ENCODE results near the gene MAD1L1. TPM values are rescaled to one million over a fixed set of nuclear protein-coding genes. Genes with fewer than 3 reads are reported as not detected.

MAD1L1 gene
- total RNA-seq, 1 donor from 2014 or later = 48.4 TPM

DNA sequence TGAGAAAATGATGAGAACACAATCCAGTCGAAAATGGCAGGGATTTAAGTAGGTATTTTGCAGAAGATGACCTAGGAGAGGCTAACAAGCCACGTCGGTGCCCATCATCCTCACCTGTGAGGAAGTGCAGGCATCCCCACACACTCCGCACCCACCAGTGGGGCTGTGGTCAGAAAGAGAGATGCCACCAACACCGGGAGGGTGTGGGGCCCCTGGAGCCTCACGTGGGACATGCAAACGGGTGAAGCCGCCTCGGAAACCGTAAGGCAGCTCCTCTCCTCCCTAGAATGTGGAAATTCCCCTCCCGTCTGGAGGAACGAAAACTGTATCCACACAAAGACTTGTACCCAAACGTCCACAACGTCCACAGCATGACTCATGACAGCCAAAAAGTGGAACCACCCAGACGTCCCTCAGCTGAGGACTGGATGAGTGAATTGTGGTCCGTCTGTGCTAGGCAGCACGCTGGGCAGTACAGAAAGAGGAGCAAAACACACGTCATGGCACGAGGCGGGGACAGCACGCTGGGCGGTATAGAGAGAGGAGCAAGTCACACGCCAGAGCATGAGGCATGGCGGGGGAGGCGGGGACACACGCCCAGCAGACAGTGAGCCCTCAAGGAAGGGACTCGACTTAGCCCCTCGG, 316.7 kb downstream of the MAD1L1 start:
- peak; percentile 84 for DNase-seq
- Histone ChIP-seq H3K36me3 (no peaks in the 10 kb centered on the region), H3K9me3 (no peaks in the 10 kb centered on the region), H3K27ac (no peak overlapping the region), H3K4me3 (no peak overlapping the region), H3K27me3 (no peaks in the 10 kb centered on the region), H3K4me1 (peaks cover 21% of the 10 kb centered on the region)
- peak; percentile 73 for ATAC-seq
- TF ChIP-seq, protein P1, sequence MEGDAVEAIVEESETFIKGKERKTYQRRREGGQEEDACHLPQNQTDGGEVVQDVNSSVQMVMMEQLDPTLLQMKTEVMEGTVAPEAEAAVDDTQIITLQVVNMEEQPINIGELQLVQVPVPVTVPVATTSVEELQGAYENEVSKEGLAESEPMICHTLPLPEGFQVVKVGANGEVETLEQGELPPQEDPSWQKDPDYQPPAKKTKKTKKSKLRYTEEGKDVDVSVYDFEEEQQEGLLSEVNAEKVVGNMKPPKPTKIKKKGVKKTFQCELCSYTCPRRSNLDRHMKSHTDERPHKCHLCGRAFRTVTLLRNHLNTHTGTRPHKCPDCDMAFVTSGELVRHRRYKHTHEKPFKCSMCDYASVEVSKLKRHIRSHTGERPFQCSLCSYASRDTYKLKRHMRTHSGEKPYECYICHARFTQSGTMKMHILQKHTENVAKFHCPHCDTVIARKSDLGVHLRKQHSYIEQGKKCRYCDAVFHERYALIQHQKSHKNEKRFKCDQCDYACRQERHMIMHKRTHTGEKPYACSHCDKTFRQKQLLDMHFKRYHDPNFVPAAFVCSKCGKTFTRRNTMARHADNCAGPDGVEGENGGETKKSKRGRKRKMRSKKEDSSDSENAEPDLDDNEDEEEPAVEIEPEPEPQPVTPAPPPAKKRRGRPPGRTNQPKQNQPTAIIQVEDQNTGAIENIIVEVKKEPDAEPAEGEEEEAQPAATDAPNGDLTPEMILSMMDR (IDR thresholded peaks at IDR 0.05) = no peak
- intact Hi-C loops (cut with DNase I) = no loop called here

DNA sequence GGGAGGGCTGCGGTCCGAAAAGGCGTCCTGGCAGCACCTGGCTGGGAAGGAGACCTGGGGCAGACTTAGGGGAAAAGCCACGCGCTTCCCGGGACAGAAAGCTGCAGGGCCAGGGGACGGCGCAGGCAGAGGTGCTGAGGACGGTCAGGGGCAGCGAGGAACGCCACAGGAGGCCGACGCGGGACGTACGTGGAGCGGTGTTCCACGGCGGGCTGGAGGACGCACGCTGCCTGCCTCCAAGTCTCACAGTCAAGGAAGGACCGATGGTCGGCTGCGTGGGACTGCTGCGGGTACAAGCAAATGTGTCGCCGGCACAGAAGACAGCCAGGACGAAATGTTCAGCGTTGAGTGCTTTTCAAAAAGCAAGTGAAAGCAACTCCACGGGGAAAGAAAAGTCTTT, 317.4 kb downstream of the MAD1L1 start:
- ATAC-seq = no peak
- Histone ChIP-seq H3K27me3 (no peaks in the 10 kb centered on the region), H3K36me3 (no peaks in the 10 kb centered on the region), H3K27ac (no peak overlapping the region), H3K9me3 (no peaks in the 10 kb centered on the region), H3K4me1 (peaks cover 18% of the 10 kb centered on the region), H3K4me3 (no peak overlapping the region)
- no peak for DNase-seq
- intact Hi-C loops (cut with DNase I) = no loop called here
- TF ChIP-seq, protein P1 (IDR thresholded peaks at IDR 0.05) = no peak

DNA sequence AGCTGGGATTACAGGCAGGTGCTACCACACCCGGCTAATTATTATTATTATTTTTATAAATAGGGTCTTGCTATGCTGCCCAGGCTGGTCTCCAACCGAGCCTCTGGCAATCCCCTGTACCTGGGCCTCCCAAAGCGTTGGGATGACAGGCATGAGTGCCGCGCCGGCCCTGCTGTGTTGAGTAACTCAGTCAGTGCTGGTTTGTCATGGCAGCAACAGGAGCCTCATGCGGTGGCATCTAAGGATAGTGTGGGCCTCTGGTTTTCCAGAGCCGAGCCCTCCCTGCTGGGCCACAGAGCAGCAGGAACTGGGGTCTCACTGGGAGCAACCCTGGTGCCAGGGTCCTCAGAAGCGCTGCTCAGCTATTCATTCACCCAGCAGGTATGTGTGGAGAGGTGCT, 318.0 kb downstream of the MAD1L1 start:
- peaks cover 13% of the 10 kb centered on the region for H3K4me1 ChIP-seq
- intact Hi-C loops (cut with DNase I) = no loop called here
- no peaks in the 10 kb centered on the region for H3K27me3 ChIP-seq
- no peaks in the 10 kb centered on the region for H3K36me3 ChIP-seq
- no peaks in the 10 kb centered on the region for H3K9me3 ChIP-seq
- no peak overlapping the region for H3K27ac ChIP-seq
- DNase-seq (no peak), ATAC-seq (no peak)
- no peak overlapping the region for H3K4me3 ChIP-seq
- TF ChIP-seq, protein P1 (IDR thresholded peaks at IDR 0.05) = no peak

DNA sequence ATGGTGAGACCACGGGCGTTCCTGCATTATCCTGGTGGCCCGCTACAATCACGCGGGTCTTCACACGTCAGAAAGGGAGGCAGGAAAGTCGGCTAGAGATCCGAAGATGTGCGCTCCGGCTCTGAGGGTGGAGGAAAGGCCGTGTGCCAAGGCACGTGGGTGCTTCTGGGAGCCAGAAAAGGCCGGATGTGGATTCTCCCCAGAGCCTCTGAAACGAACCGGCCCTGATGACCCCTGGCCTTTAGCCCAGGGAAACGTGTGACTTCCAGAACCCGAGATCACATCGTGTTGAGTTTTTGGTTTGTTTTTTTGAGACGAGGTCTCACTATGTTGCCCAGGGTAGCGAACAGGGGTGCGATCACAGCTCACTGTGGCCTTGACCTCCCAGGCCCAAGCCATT, 318.4 kb downstream of the MAD1L1 start:
- H3K27me3 ChIP-seq = no peaks in the 10 kb centered on the region
- no peaks in the 10 kb centered on the region for H3K9me3 ChIP-seq
- DNase-seq (no peak), ATAC-seq (no peak)
- TF ChIP-seq, protein P1 (IDR thresholded peaks at IDR 0.05) = no peak
- intact Hi-C loops (cut with DNase I) = no loop called here
- no peak overlapping the region for H3K4me3 ChIP-seq
- H3K4me1 ChIP-seq = peaks cover 9% of the 10 kb centered on the region
- no peak overlapping the region for H3K27ac ChIP-seq
- no peaks in the 10 kb centered on the region for H3K36me3 ChIP-seq

DNA sequence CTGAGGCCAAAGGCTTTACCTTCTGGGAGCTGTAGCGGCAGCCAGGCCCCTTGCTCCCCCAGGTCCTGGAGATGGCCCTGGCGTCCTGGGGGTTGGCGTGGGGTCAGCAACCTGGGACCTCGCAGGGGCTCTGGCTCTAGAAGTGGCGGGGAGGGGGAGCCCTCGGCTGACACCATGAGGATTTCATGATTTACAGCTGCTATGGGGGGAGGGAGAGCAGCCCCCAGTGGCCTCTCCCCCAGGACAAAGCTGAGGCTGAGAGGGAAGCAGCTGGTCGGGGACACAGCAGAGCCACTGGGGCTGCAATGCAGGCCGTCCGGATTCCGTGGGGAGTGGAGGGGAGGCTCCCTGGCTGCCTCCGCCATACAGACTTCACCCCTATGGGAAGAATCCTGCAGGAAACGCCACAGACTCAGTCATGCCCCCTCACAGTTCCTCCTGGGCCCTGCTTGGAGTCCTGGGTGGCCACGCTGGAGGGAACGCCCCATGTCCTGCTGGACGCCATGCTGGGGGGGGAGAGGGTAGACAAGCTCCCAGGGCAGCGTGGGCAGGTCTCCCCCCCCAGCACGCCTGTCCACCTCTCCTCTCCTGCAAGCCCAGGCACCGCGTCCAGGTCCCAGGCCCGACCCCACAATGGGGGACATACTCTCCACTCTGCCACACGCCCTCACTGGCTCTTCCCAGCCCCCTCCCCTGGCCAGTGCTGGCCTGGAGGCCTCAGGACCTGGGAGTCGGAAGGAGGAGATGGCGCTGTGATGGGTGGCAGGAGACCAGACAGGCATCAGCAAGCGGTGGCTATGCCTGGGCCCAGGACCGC, 319.1 kb downstream of the MAD1L1 start:
- Histone ChIP-seq H3K27me3 (no peaks in the 10 kb centered on the region), H3K9me3 (no peaks in the 10 kb centered on the region), H3K4me1 (peaks cover 7% of the 10 kb centered on the region), H3K36me3 (no peaks in the 10 kb centered on the region), H3K27ac (no peak overlapping the region), H3K4me3 (no peak overlapping the region)
- intact Hi-C loops (cut with DNase I) = no loop called here
- ATAC-seq = no peak
- DNase-seq = no peak
- TF ChIP-seq, protein P1 (IDR thresholded peaks at IDR 0.05) = no peak

Data from upper lobe of right lung (tissue), 1 donor.